Ovary (tissue), 3 donors: ENCODE results near the gene PUSL1.

ENCODE experiments used
- CTCF ChIP-seq, 3 donors: fragments of 450-650 bp in 2 of 3; fragments of 200-600 bp in 1 of 3; IDR thresholded peaks; one replicate each; pipeline versions ENCODE4 v1.5.1 to v1.8.0; 2016 to 2022; ENCODE audit warnings: antibody characterized with exemption in 3 of 3, mild to moderate bottlenecking in 1 of 3
- EP300 ChIP-seq: sonication (generic); formaldehyde crosslinking; IDR thresholded peaks from one replicate; pipeline ENCODE4 v1.6.1; 2017; ENCODE audit warnings: antibody characterized with exemption
- POLR2A ChIP-seq: fragments of 450-650 bp; IDR thresholded peaks from one replicate; pipeline ENCODE4 v1.6.1; 2017; ENCODE audit warnings: antibody characterized with exemption, mild to moderate bottlenecking, moderate library complexity
- donor health status: DM: no; HTN: no; CAD: no.

GRCh38 chr1:1299686-1300351 is 8.6 kb upstream of the PUSL1 start:
- TF ChIP-seq POLR2A = no peak
- no peak for TF ChIP-seq CTCF (IDR thresholded peaks at IDR 0.05)
- TF ChIP-seq EP300 = no peak
